DMS53 treated with DMSO at 0.1 percent for 48 hours (cell line): ENCODE measurements around the gene SLC16A13.
"Not testable (repeated sequence)": the region's sequence is repeated elsewhere in the genome, so short reads cannot be mapped to it uniquely, and the experiment has no call there.

Experiments used
- DNase-seq: peaks from one replicate; lab custom pipeline; 2025; ENCODE audit not compliant: unreplicated experiment; lab: John Stamatoyannopoulos, UW

Gene SLC16A13, protein sequence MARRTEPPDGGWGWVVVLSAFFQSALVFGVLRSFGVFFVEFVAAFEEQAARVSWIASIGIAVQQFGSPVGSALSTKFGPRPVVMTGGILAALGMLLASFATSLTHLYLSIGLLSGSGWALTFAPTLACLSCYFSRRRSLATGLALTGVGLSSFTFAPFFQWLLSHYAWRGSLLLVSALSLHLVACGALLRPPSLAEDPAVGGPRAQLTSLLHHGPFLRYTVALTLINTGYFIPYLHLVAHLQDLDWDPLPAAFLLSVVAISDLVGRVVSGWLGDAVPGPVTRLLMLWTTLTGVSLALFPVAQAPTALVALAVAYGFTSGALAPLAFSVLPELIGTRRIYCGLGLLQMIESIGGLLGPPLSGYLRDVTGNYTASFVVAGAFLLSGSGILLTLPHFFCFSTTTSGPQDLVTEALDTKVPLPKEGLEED

DNA sequence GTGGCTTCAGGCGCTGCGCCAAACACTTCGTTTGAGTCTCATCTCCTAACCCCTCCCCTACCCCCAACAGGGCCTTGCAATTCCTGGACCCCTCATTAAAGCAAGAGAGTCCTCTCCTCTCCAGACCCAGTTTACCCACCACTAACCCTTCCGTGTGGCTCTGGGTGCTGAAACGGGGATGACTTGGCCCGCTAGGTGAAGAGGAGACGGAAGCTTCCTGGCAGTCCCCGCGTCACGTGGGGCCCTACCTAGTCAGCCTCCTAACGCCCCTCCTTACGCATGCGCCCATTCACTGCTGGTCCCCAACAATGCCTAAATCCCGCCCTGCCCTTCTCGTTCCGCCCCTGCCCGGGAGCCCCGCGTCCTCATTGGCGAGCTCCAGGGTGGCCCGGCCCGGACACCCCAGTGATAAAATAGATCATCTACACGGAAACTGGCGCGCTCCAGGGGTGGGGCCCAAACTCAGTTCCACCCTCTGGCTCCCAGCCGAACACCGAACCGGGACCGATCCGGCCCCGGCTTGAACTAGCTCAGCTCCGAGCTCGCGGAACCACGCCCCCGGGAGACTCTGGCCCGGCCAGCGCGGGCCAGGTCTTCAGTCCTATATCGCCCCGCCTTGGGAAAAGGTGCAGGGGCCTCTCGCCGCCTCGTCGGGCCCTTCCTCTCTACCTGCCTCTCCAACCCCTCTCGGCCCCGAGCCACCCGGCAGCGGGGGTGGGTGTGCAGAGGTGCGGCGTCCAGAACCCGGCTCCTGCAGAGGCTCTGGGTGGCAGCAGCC is at the start of gene SLC16A13:
SLC16A13 (plus strand) TSS at position 425 of the 778 bp plus-strand sequence. CDS start 368 bp downstream, outside the sequence.
- DNase-seq: peak; percentile 98

- DNase-seq: no peak
Measured at GRCh38 chr17:6986676-6987075, 49.1 kb upstream of the SLC16A13 start.

DNA sequence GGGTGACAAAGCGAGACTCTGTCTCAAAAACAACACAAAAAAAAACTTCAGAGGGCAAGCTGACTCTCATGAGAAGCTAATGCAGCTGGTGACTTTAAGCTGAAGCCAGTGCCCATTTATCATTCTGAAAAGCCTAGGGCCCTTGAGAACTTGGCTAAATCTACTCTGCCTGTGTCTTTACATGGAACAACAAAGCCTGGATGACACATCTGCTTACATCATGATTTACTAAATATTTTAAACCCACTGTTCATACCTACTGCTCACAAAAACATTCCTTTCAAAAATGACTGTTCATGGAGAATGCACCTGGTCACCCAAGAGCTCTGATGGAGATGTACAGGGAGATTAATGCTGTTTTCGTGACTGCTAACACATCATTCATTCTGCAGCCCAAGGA is 46.0 kb upstream of the SLC16A13 start:
- no peak for DNase-seq

- not testable (repeated sequence) for DNase-seq
Measured at GRCh38 chr17:6993613-6994056, 42.2 kb upstream of the SLC16A13 start.

GRCh38 chr17:6994118-6994598 is 41.7 kb upstream of the SLC16A13 start:
- no peak for DNase-seq

- no peak for DNase-seq
Measured at GRCh38 chr17:6994666-6995256, 41.1 kb upstream of the SLC16A13 start.

GRCh38 chr17:6995500-6996255 is 40.1 kb upstream of the SLC16A13 start, which contains the start of gene ALOX12:
Gene ALOX12 (plus strand): TSS chr17:6996049. CDS start chr17:6996118, 69 bp downstream.
- no peak for DNase-seq

- no peak for DNase-seq
Measured at GRCh38 chr17:6996256-6997011, 39.4 kb upstream of the SLC16A13 start.

GRCh38 chr17:6997171-6997570 is 38.6 kb upstream of the SLC16A13 start:
- no peak for DNase-seq

DNA sequence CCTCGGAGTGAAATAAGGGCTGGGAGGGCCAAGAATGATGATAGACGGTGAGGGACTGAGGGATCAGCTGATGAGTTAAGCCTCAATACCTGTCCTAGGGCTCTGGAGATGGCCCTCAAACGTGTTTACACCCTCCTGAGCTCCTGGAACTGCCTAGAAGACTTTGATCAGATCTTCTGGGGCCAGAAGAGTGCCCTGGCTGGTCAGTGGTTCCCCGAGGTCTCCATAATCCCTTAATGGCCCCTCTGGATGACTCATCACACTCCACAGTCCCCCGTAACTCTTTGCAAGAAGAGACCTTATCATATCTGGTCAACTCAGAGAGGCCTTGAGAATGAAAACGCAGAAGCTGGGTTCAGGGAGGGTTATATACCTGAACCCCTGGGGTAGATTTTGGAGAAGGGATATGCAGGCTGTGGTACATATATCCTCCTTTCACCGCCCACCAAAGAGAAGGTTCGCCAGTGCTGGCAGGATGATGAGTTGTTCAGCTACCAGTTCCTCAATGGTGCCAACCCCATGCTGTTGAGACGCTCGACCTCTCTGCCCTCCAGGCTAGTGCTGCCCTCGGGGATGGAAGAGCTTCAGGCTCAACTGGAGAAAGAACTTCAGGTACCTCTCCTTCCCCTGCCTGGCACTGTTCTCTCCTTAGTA is 36.8 kb upstream of the SLC16A13 start:
- DNase-seq: no peak

GRCh38 chr17:7001318-7001961 is 34.4 kb upstream of the SLC16A13 start:
- DNase-seq: peak; percentile 10

DNA sequence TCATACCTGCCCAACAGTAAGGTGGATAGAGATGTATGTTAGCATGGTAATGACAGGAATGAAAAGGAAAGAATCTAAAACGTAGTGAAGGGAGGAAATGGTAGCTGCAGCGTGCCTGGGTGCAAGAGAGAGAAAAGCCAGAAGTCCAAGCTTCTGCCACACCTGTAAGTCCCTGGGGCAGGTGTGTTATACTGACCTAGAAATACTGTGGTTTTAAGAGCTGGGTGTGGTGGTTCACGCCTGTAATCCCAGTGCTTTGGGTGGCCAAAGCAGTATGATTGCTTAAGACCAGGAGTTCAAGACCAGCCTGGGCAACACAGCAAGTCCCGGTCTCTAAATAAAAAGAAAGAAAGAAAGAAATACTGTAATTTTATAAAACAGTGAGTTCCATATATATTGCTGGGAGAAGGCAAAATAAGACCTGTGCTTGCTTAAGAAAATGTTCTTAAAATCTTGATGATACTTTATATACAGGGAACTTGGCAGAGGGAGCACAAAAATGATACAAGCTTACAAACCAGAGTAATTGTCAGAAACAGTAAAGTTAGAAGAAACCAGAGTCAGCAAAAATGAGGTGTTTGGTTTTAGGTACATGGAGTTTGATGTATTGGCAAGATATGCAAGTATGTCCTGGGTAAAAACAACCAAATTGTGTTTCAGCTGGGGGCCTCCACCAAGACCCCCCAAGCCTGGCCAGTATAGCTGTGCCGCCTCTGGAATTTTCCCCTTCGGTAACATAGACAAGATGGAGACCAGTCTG is 33.3 kb upstream of the SLC16A13 start:
- no peak for DNase-seq

GRCh38 chr17:7003745-7004144 is 32.1 kb upstream of the SLC16A13 start:
- no peak for DNase-seq

- DNase-seq: peak; percentile 91
Measured at GRCh38 chr17:7004398-7005253, 31.2 kb upstream of the SLC16A13 start.

DNA sequence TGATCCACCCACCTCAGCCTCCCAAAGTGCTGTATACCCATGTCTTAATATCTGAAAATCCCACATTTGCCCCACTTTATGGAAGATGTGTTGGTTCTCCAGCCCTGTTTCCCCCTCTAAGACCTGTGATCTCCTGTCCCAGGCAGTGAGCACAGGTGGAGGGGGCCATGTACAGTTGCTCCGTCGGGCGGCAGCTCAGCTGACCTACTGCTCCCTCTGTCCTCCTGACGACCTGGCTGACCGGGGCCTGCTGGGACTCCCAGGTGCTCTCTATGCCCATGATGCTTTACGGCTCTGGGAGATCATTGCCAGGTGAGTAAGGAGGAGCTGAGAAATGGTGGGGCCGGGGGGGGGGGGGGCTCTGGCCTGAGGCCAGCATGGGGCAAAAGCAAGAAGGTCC is 30.1 kb upstream of the SLC16A13 start:
- DNase-seq: no peak

- DNase-seq: no peak
Measured at GRCh38 chr17:7007143-7007542, 28.7 kb upstream of the SLC16A13 start.

DNA sequence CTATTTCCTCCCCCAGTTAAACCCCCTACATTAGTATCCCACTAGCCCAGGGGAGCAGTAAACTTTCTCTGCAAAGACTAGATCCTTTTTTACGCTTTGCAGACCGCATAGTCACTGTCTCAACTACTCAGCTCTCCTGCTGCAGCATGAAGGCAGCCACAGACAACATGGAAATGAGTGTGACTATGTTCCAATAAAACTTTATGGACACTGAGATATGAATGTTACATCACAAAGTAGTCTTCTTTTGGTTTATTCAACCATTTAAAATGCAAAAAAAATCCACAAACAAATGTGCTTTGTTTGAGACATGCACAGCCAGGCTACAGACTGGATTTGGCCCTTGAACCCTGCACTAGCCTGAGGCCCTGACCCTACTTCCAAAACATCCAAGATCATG is 25.3 kb upstream of the SLC16A13 start:
- DNase-seq: no peak
